Adipocyte (in vitro differentiated cells): Measurements from ENCODE around the gene ASTN2.
A peak's percentile ranks its signal among the peaks of the same experiment; 100 is the strongest.

Source experiments
- DNase-seq: peaks from one replicate; pipeline ENCODE4 v3.0.0-alpha.2; 2015; ENCODE audit warnings: low read depth
- H3K27me3 ChIP-seq: replicated peaks from 2 replicates; pipeline ENCODE4 v1.7.0; 2013; ENCODE audit warnings: mild to moderate bottlenecking, low read length, moderate library complexity; ENCODE audit not compliant: control insufficient read depth, insufficient read depth
- H3K36me3 ChIP-seq: 2 replicates; pipeline ENCODE4 v1.7.0; 2013; ENCODE audit warnings: low read length, mild to moderate bottlenecking, moderate library complexity; ENCODE audit not compliant: control insufficient read depth, insufficient read depth, severe bottlenecking
- H3K4me1 ChIP-seq: 2 replicates; pipeline ENCODE4 v1.7.0; 2013; ENCODE audit warnings: mild to moderate bottlenecking, low read length, moderate library complexity; ENCODE audit not compliant: control insufficient read depth, insufficient read depth
- H3K4me3 ChIP-seq: 2 replicates; pipeline ENCODE4 v1.7.0; 2013; ENCODE audit warnings: mild to moderate bottlenecking, low read length, moderate library complexity
- H3K9ac ChIP-seq: 2 replicates; pipeline ENCODE4 v1.7.0; 2013; ENCODE audit warnings: mild to moderate bottlenecking, low read length, moderate library complexity
- H3K9me3 ChIP-seq: 2 replicates; pipeline ENCODE4 v1.7.0; 2013; ENCODE audit warnings: mild to moderate bottlenecking, low read length, moderate library complexity; ENCODE audit not compliant: control insufficient read depth

The ASTN2 gene

DNA sequence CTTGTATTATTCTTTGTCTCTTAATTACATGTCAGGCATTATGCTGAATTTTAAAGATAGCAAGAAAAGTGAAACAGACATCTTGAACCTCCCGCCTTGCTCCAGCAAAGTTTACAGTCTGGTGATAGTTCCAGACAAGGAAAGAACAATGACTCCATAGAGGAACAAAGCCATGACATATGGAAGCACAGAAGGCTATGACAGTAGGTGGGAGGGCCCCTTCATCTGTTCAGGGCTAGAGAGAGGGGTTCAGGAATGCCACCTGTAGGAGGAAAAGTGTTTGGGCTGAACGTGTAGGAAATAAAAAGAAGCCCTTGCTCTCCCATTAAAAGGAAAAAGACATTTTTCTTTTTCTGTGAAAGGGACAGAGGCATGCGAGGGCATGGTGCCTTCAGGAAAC lies 412.2 kb downstream of the ASTN2 start:
- DNase-seq, result no peak
- Histone ChIP-seq H3K36me3 (no peaks in the 10 kb centered on the region), H3K4me1 (no peaks in the 10 kb centered on the region), H3K9ac (no peak overlapping the region), H3K27me3 (no peaks in the 10 kb centered on the region), H3K4me3 (no peak overlapping the region), H3K9me3 (no peaks in the 10 kb centered on the region)

DNA sequence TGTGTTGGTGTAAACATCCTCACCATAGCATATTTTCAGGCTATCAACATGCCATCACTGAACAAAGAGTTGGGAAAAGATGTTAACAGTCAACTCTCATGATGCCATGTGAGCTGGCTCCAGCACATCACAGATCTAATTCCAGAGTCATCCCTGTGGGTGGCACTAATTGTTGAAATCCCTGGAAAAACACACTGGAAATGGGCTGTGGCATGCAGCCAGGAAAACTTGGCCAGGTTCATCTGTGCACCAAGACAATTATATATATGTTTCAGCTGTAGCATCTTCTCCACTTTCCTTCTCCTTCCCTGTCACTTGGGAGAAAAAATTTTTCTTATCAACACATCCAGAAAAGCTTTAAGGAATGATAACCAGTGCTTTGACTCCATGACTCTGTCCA lies 414.0 kb downstream of the ASTN2 start:
- Histone ChIP-seq H3K9me3 (no peaks in the 10 kb centered on the region), H3K9ac (no peak overlapping the region), H3K4me1 (no peaks in the 10 kb centered on the region), H3K27me3 (no peaks in the 10 kb centered on the region), H3K4me3 (no peak overlapping the region), H3K36me3 (no peaks in the 10 kb centered on the region)
- no peak for DNase-seq

DNA sequence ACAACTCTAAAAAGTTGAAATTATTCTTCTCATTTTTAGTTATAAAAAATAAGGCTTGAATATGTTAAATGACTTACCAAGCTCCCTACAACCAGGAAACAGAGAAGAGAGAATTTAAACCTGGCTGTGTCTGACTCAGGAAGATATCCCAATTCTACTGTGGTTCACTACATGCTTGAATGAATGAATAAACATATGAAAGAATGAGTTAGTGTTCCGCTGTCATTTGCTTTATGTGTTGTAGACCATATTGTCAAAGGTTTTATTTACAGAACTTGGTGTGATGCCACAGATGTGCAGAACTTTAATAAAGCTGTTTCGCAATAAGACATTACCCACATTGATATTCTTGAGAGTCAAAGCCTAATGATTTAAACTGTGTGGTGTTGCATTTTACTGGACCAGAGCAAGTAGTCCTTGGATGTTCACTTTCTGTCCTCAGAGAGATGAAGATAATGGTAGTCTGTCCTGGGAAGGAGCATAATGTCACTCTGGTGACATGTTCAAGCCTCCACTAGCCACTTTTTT lies 414.6 kb downstream of the ASTN2 start:
- Histone ChIP-seq H3K9ac (no peak overlapping the region), H3K9me3 (no peaks in the 10 kb centered on the region), H3K36me3 (no peaks in the 10 kb centered on the region), H3K4me1 (no peaks in the 10 kb centered on the region), H3K27me3 (no peaks in the 10 kb centered on the region), H3K4me3 (no peak overlapping the region)
- no peak for DNase-seq

DNA sequence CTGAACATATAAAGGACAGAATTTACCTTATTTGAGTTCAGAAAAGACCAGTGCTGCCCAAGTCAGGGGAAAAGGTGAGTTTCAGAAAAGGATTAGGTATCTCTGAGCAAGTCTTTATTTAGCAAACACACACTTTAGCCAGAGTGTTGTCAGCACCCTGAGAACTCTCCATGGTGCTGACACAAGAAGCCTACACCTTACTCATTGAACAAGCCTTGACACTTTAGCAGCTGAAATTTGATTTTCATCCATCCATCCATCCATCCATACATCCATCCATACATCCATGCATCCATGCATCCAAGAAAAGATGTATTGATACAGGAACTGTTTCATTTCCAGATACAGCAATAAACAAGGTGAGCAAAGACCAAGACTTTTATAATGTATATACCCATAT lies 416.6 kb downstream of the ASTN2 start:
- Histone ChIP-seq H3K9me3 (no peaks in the 10 kb centered on the region), H3K4me3 (no peak overlapping the region), H3K27me3 (no peaks in the 10 kb centered on the region), H3K9ac (no peak overlapping the region), H3K36me3 (no peaks in the 10 kb centered on the region), H3K4me1 (no peaks in the 10 kb centered on the region)
- peak; percentile 4 for DNase-seq

DNA sequence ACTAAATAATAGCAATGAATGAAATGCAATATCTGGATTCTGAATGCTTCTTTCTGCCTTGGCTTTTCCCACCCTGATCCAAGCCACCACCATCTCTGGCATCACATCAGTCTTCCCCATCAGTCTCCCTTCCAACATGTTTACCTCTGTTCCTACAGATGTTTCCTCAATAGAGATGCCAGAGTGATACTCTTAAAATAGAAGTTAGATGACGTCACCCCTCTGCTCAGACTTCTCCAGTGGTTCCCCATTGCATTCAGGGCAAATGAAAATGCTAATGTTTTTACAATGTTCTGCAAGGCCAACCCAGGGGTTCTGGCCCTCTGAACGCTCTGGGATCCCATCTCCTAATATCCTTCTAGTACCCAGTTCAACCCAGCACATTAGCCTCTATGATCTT lies 422.0 kb downstream of the ASTN2 start:
- DNase-seq, result no peak
- no peaks in the 10 kb centered on the region for H3K9me3 ChIP-seq

GRCh38 chr9:116991051-116991450 lies 423.8 kb downstream of the ASTN2 start:
- H3K36me3 ChIP-seq, result no peaks in the 10 kb centered on the region
- no peak overlapping the region for H3K4me3 ChIP-seq
- no peak overlapping the region for H3K9ac ChIP-seq
- H3K9me3 ChIP-seq, result no peaks in the 10 kb centered on the region
- no peak for DNase-seq
- H3K27me3 ChIP-seq, result peaks cover 2% of the 10 kb centered on the region
- H3K4me1 ChIP-seq, result no peaks in the 10 kb centered on the region

More for the DNA sequence above, 422.0 kb downstream of the ASTN2 start:
- Histone ChIP-seq H3K9ac (no peak overlapping the region), H3K4me3 (no peak overlapping the region), H3K36me3 (no peaks in the 10 kb centered on the region), H3K4me1 (no peaks in the 10 kb centered on the region), H3K27me3 (no peaks in the 10 kb centered on the region)

DNA sequence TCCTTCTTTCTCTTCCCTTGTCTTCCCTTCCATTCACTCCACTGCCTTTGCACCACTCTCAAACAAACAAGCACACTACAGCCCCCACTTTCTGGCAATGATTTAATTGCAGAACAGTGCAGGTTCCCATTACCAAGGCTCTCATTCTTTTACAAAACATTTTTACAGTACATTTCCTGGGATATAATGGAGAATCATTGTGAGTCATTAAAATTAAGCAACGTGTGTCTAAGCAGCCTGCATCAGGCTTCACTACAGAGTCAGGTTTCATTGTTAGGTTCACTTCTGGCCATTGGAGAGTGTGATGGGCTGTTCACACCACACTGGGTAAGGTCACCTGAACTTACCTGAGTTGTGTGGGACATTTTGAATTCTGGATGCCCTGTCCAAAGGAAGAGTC lies 424.3 kb downstream of the ASTN2 start:
- no peaks in the 10 kb centered on the region for H3K36me3 ChIP-seq
- no peak for DNase-seq

DNA sequence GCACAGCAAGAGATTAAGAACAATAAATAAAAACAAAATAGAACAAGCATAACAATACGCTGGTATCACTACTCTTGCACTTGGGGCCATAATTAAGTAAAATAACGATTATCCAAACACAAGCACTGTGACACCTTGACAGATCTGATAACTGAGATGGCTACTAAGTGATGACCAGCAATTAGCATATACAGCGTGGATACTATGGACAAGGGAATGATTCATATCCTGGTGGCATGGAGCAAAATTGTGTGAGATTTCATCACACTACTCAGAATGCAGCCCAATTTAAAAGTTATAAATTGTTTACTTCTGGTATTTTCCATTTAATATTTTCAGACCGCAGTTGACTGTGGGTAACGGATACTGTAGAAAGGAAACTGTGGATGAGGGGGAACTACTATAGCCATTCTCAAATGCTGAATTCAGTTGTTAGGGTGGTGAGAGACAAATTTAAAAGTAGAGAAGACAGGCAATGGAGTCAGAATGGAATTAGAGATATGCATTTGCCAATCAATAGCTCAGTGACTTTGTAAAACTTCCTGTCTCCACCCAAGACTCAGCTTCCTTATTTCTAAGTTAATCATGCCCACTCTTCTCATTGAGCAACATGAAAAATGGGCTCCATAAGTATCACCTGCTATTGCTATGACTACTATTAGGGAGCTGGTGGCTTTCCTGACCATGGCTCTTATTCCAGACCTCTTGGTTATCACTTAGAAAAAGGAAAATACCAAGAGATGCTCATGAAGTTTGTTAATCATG lies 427.0 kb downstream of the ASTN2 start:
- no peak overlapping the region for H3K4me3 ChIP-seq
- H3K9me3 ChIP-seq, result no peaks in the 10 kb centered on the region
- no peaks in the 10 kb centered on the region for H3K4me1 ChIP-seq
- no peaks in the 10 kb centered on the region for H3K36me3 ChIP-seq
- H3K27me3 ChIP-seq, result peaks cover 2% of the 10 kb centered on the region
- H3K9ac ChIP-seq, result no peak overlapping the region
- DNase-seq, result no peak

More for the DNA sequence above, 424.3 kb downstream of the ASTN2 start:
- H3K4me3 ChIP-seq, result no peak overlapping the region
- H3K9ac ChIP-seq, result no peak overlapping the region
- H3K27me3 ChIP-seq, result peaks cover 2% of the 10 kb centered on the region
- no peaks in the 10 kb centered on the region for H3K9me3 ChIP-seq
- no peaks in the 10 kb centered on the region for H3K4me1 ChIP-seq

- Histone ChIP-seq H3K36me3 (no peaks in the 10 kb centered on the region), H3K27me3 (peaks cover 2% of the 10 kb centered on the region)
- DNase-seq, result no peak
Observed at GRCh38 chr9:116986015-116986414, 428.8 kb downstream of the ASTN2 start.

DNA sequence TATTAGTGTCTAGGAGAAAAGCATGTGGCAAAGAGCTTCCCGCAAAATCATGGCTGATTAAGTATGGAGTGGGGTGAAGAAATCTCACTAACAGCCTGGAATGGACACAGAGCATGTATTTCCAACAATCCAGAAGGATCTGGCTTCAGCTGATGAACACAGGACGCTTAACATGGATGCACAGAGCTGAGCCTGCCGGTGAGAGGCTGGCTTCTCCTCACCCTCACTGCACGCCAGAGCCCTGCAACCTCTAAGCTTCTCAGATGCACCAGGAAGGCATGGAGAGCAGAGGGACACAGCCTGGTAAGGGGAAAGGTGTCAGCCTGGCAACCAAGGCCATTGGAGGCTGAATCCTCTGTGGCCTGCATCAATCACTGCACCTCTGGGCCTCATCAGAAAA lies 429.3 kb downstream of the ASTN2 start:
- H3K9ac ChIP-seq, result no peak overlapping the region
- no peaks in the 10 kb centered on the region for H3K36me3 ChIP-seq
- no peak for DNase-seq
- H3K9me3 ChIP-seq, result no peaks in the 10 kb centered on the region
- no peaks in the 10 kb centered on the region for H3K4me1 ChIP-seq
- H3K4me3 ChIP-seq, result no peak overlapping the region
- H3K27me3 ChIP-seq, result peaks cover 2% of the 10 kb centered on the region

More at GRCh38 chr9:116986015-116986414, 428.8 kb downstream of the ASTN2 start:
- Histone ChIP-seq H3K4me3 (no peak overlapping the region), H3K4me1 (no peaks in the 10 kb centered on the region), H3K9me3 (no peaks in the 10 kb centered on the region), H3K9ac (no peak overlapping the region)

DNA sequence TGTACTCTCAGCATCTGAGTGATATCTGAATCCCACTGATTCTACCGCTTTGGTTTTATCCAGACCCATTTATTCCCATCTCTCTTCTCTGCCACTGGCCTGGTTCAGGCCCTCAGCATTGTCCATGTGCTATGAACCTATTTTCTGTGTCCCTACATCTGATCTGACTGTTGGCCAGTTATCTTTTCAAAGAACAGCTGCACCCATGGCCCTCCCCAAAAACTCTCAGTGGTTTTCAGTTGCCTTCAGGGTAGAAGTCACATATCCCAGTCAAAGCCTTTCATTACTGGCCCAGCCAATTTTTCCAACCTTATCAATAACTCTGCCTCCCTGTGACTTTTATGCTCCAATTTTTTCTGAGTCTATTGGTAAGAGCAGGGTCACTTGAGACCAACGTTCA lies 430.7 kb downstream of the ASTN2 start:
- H3K4me1 ChIP-seq, result no peaks in the 10 kb centered on the region
- H3K27me3 ChIP-seq, result peaks cover 2% of the 10 kb centered on the region
- no peak overlapping the region for H3K4me3 ChIP-seq
- DNase-seq, result no peak
- no peaks in the 10 kb centered on the region for H3K36me3 ChIP-seq
- no peak overlapping the region for H3K9ac ChIP-seq
- no peaks in the 10 kb centered on the region for H3K9me3 ChIP-seq
